ENCODE results near the gene HLCS.

The HLCS gene

GRCh38 chr21:36756527-36756926 is 209.9 kb downstream of the HLCS start:
- no peak for TF ChIP-seq CTCF (IDR thresholded peaks at IDR 0.05; ENCODE audit: control extremely low read depth, extremely low read depth, low read depth, missing control alignments)
- ChIA-PET POLR2A (no interaction called here), CTCF (interaction anchor here (1.8 kb wide), 1 partner anchor 8 kb away, joined by 4 read pairs; no protein-coding TSS in a partner anchor)
- DNase-seq (ENCODE audit: extremely low spot score) = no peak

- CTCF ChIA-PET = interaction anchor here (1.2 kb wide), 1 partner anchor 8 kb away, joined by 5 read pairs; no protein-coding TSS in a partner anchor
- POLR2A ChIA-PET = no interaction called here
- TF ChIP-seq CTCF (IDR thresholded peaks at IDR 0.05; ENCODE audit: control extremely low read depth, extremely low read depth, low read depth, missing control alignments) = no peak
- no peak for DNase-seq (ENCODE audit: extremely low spot score)
These were observed 212.1 kb downstream of the HLCS start for GRCh38 chr21:36754241-36754898.

GRCh38 chr21:36753556-36753955 is 212.9 kb downstream of the HLCS start:
- TF ChIP-seq CTCF (IDR thresholded peaks at IDR 0.05; ENCODE audit: control extremely low read depth, extremely low read depth, low read depth, missing control alignments) = no peak
- DNase-seq (ENCODE audit: extremely low spot score) = no peak
- ChIA-PET CTCF (interaction anchor here (1.3 kb wide), 1 partner anchor 276 kb away, joined by 3 read pairs; no protein-coding TSS in a partner anchor), POLR2A (no interaction called here)

DNA sequence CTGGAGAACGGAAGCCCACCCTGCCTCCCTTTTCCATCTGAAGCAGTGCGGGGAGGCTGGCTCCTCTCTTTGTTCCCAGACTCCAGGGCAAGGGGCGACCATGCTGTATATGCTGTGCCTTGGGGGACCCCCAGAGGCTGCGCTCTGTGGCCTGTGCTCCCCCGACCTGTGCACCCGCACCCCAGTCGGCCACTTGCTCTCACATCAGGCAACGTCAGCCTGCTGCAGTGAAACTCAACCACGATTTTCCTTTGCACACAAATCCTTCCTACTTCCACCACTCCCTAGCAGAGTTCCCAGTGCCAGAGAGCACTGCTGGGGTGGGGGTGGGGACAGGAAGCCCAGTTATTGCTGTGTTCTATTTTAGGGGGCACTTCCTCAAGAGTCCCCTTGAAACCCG is 215.1 kb downstream of the HLCS start:
- DNase-seq (ENCODE audit: extremely low spot score) = no peak
- TF ChIP-seq CTCF (IDR thresholded peaks at IDR 0.05; ENCODE audit: control extremely low read depth, extremely low read depth, low read depth, missing control alignments) = no peak
- ChIA-PET POLR2A (no interaction called here), CTCF (no interaction called here)

GRCh38 chr21:36750576-36750959 is 215.9 kb downstream of the HLCS start:
- ChIA-PET POLR2A (no interaction called here), CTCF (no interaction called here)

GRCh38 chr21:36749935-36750575 is 216.4 kb downstream of the HLCS start:
- DNase-seq (ENCODE audit: extremely low spot score) = no peak
- ChIA-PET POLR2A (no interaction called here), CTCF (interaction anchor here (1.7 kb wide), 1 partner anchor 12 kb away, joined by 4 read pairs; no protein-coding TSS in a partner anchor)
- no peak for TF ChIP-seq CTCF (IDR thresholded peaks at IDR 0.05; ENCODE audit: control extremely low read depth, extremely low read depth, low read depth, missing control alignments)

More at GRCh38 chr21:36750576-36750959, 215.9 kb downstream of the HLCS start:
- no peak for TF ChIP-seq CTCF (IDR thresholded peaks at IDR 0.05; ENCODE audit: control extremely low read depth, extremely low read depth, low read depth, missing control alignments)
- DNase-seq (ENCODE audit: extremely low spot score) = no peak

Measured in GM10248 (cell line).